Endothelial cell of umbilical vein (primary cell): Measurements from ENCODE around the gene SIM2. TPM values are rescaled to one million over a fixed set of nuclear protein-coding genes. Genes with fewer than 3 reads are reported as not detected.

Source experiments
- BruUV-seq: library from RNA; stranded (reverse); fragments of 400-500 nt; replicated peaks from 2 replicates; lab custom pipeline; 2021; lab: Mats Ljungman, UMichigan
- CTCF ChIA-PET: fragments of 300-600, 350-600 bp; sonication (Branson Sonifier 250); formaldehyde crosslinking; loops from one replicate; lab custom pipeline; 2021; ENCODE audit warnings: antibody characterized with exemption, inconsistent platforms; lab: Charles Lee
- POLR2A ChIA-PET: fragments of 300-600, 350-600 bp; sonication (Branson Sonifier 250); formaldehyde crosslinking; loops from one replicate; lab custom pipeline; 2021; ENCODE audit warnings: antibody characterized with exemption, inconsistent platforms; lab: Charles Lee
- DNase-seq: peaks from one replicate; pipeline ENCODE4 v3.0.0-alpha.2; 2011; ENCODE audit warnings: low read depth, low spot score
- FAIRE-seq: peaks from 2 replicates; lab custom pipeline; 2011; peaks lifted over from hg19 to GRCh38; lab: Jason Lieb, UNC
- H2AFZ ChIP-seq: 2 replicates; pipeline ENCODE4 v1.6.0; 2012; ENCODE audit warnings: low read depth, low read length, control low read depth, inconsistent platforms
- H3K27ac ChIP-seq: 2 replicates; pipeline ENCODE4 v1.5.1; 2011; ENCODE audit warnings: low read depth, mild to moderate bottlenecking, control low read depth, low read length, moderate library complexity; ENCODE audit not compliant: insufficient read depth
- H3K27me3 ChIP-seq, 2 experiments: 2 replicates each; pipeline versions ENCODE4 v1.6.0 to v1.6.1; 2011; ENCODE audit warnings: low read length in 2 of 2, mixed read lengths in 1 of 2; ENCODE audit not compliant: control insufficient read depth in 2 of 2, insufficient read depth in 2 of 2
- H3K36me3 ChIP-seq, 2 experiments: 2 replicates in 1 of 2; 3 replicates in 1 of 2; pipeline ENCODE4 v1.5.1; 2011; ENCODE audit warnings: low read length in 2 of 2, mild to moderate bottlenecking in 1 of 2, moderate library complexity in 1 of 2; ENCODE audit not compliant: control insufficient read depth in 2 of 2, insufficient read depth in 2 of 2; ENCODE audit errors: extremely low read depth in 1 of 2
- H3K4me1 ChIP-seq: 3 replicates; pipeline ENCODE4 v1.5.1; 2011; ENCODE audit warnings: mild to moderate bottlenecking, low read length; ENCODE audit not compliant: control insufficient read depth, insufficient read depth; ENCODE audit errors: extremely low read depth
- H3K4me2 ChIP-seq: 2 replicates; pipeline ENCODE4 v1.6.1; 2011; ENCODE audit warnings: low read length, control low read depth, mixed read lengths; ENCODE audit not compliant: insufficient read depth
- H3K4me3 ChIP-seq, 3 experiments: fragments of 200-600 bp in 1 of 3; sonication (generic), shearing (Covaris generic) in 1 of 3; replicated peaks in 1 of 3; 2 replicates each; pipeline ENCODE4 v1.5.1; 2011 to 2016; ENCODE audit warnings: control low read depth in 3 of 3, low read length in 3 of 3, mild to moderate bottlenecking in 2 of 3, inconsistent platforms in 1 of 3, low read depth in 1 of 3, moderate library complexity in 1 of 3; ENCODE audit not compliant: insufficient read depth in 1 of 3
- H3K79me2 ChIP-seq: 2 replicates; pipeline ENCODE4 v1.6.0; 2012; ENCODE audit warnings: low read length, inconsistent platforms; ENCODE audit not compliant: control insufficient read depth, insufficient read depth
- H3K9ac ChIP-seq: replicated peaks from 2 replicates; pipeline ENCODE3; 2011; ENCODE audit warnings: low read length, control low read depth; ENCODE audit not compliant: insufficient read depth; ENCODE audit errors: extremely low read depth
- H3K9me1 ChIP-seq: replicated peaks from 3 replicates; pipeline ENCODE4 v1.6.0; 2011; ENCODE audit warnings: mild to moderate bottlenecking, low read length; ENCODE audit not compliant: control insufficient read depth, insufficient read depth; ENCODE audit errors: extremely low read depth
- H3K9me3 ChIP-seq: replicated peaks from 2 replicates; pipeline ENCODE4 v1.5.1; 2012; ENCODE audit warnings: low read length, inconsistent platforms; ENCODE audit not compliant: control insufficient read depth, insufficient read depth
- H4K20me1 ChIP-seq: replicated peaks from 2 replicates; pipeline ENCODE3; 2011; ENCODE audit warnings: mild to moderate bottlenecking, low read length; ENCODE audit not compliant: control insufficient read depth, insufficient read depth; ENCODE audit errors: extremely low read depth
- EZH2 ChIP-seq: IDR thresholded peaks from 2 replicates; pipeline ENCODE4 v1.6.1; 2012; ENCODE audit warnings: borderline replicate concordance, low read depth, mild to moderate bottlenecking, moderate library complexity, low read length, inconsistent platforms; ENCODE audit not compliant: severe bottlenecking
- FOS ChIP-seq: IDR thresholded peaks from 2 replicates; pipeline ENCODE4 v1.6.1; 2011; ENCODE audit warnings: mild to moderate bottlenecking, low read length, moderate library complexity, borderline replicate concordance; ENCODE audit not compliant: insufficient read depth
- GATA2 ChIP-seq: IDR thresholded peaks from 2 replicates; pipeline ENCODE4 v1.7.0; 2011; ENCODE audit warnings: low read depth, mild to moderate bottlenecking, moderate library complexity, mixed read lengths, low read length; ENCODE audit not compliant: insufficient read length, insufficient read depth
- JUN ChIP-seq: IDR thresholded peaks from 2 replicates; pipeline ENCODE4 v1.6.1; 2011; ENCODE audit warnings: borderline replicate concordance, low read depth; ENCODE audit not compliant: insufficient read length, insufficient read depth
- MYC ChIP-seq: IDR thresholded peaks from one replicate; pipeline ENCODE4 v1.6.1; 2011; ENCODE audit warnings: mild to moderate bottlenecking, low read depth, low read length
- POLR2A ChIP-seq: IDR thresholded peaks from 2 replicates; pipeline ENCODE4 v1.6.1; 2012; ENCODE audit warnings: low read depth, mild to moderate bottlenecking, control low read depth, low read length
- POLR2AphosphoS5 ChIP-seq: IDR thresholded peaks from 2 replicates; pipeline ENCODE4 v1.6.1; 2012; ENCODE audit warnings: low read depth, mild to moderate bottlenecking, control low read depth, low read length, moderate library complexity; ENCODE audit not compliant: insufficient read depth
- dilution Hi-C: fragments of 300-500 bp; cut with MboI; formaldehyde crosslinking; loops from one replicate; pipeline ENCODE4 v1.15.0; 2019; ENCODE audit warnings: low sequenced_read_pairs; ENCODE audit not compliant: extremely low pct_ligation_motif_present
- intact Hi-C: fragments of 100-400 bp; cut with micrococcal nuclease; formaldehyde crosslinking; loops from one replicate; pipeline ENCODE4 v1.10.0; 2022
- polyA plus RNA-seq, 4 experiments: library from polyadenylated mRNA; depleted of rRNA in 3 of 4; stranded (reverse) in 3 of 4; unstranded in 1 of 4; fragments of >200 nt; gene quantifications; 2 replicates each; pipeline versions ENCODE4 v1.2.1 to v1.2.3, GENCODE V29; 2011 to 2012; ENCODE audit warnings: missing spikeins in 1 of 4
- total RNA-seq: library from RNA; stranded (reverse); gene quantifications from 2 replicates; pipeline ENCODE4 v1.2.3, GENCODE V29; 2021
- TF ChIP-seq, protein P1 (sequence below): IDR thresholded peaks from 2 replicates; pipeline ENCODE4 v1.6.1; 2011; ENCODE audit not compliant: insufficient read depth, insufficient read length
- TF ChIP-seq, protein P2 (sequence below), 2 donors: IDR thresholded peaks; 1 replicate in 1 of 2; 2 replicates in 1 of 2; pipeline ENCODE4 v1.5.1; 2011; ENCODE audit warnings: low read length in 2 of 2, mild to moderate bottlenecking in 2 of 2, moderate library complexity in 2 of 2, control low read depth in 1 of 2, inconsistent platforms in 1 of 2, low read depth in 1 of 2; ENCODE audit not compliant: insufficient read depth in 1 of 2; ENCODE audit errors: extremely low read depth in 1 of 2

SIM2 gene
- total and polyA plus RNA-seq, 2 donors (not counting 3 experiments of a cell fraction or from before 2014, with no cell fraction given): not detected

GRCh38 chr21:36694593-36695282, 4.2 kb upstream of the SIM2 start:
- Histone ChIP-seq H3K4me2 (no peak overlapping the region), H2AFZ (no peak overlapping the region), H3K9me3 (no peaks in the 10 kb centered on the region), H3K4me3 (no peak overlapping the region), H3K27ac (no peak overlapping the region), H3K9me1 (no peaks in the 10 kb centered on the region), H3K4me1 (peaks cover 19% of the 10 kb centered on the region), H3K79me2 (no peaks in the 10 kb centered on the region), H3K9ac (no peak overlapping the region), H4K20me1 (no peaks in the 10 kb centered on the region), H3K27me3 (peaks cover 84 to 98% of the 10 kb centered on the region in 2 experiments), H3K36me3 (no peaks in the 10 kb centered on the region)
- FAIRE-seq (no peak), DNase-seq (no peak)
- TF ChIP-seq POLR2A: no peak
- TF ChIP-seq, protein P1, sequence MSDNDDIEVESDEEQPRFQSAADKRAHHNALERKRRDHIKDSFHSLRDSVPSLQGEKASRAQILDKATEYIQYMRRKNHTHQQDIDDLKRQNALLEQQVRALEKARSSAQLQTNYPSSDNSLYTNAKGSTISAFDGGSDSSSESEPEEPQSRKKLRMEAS: no peak
- no peak for TF ChIP-seq GATA2
- TF ChIP-seq, protein P2, sequence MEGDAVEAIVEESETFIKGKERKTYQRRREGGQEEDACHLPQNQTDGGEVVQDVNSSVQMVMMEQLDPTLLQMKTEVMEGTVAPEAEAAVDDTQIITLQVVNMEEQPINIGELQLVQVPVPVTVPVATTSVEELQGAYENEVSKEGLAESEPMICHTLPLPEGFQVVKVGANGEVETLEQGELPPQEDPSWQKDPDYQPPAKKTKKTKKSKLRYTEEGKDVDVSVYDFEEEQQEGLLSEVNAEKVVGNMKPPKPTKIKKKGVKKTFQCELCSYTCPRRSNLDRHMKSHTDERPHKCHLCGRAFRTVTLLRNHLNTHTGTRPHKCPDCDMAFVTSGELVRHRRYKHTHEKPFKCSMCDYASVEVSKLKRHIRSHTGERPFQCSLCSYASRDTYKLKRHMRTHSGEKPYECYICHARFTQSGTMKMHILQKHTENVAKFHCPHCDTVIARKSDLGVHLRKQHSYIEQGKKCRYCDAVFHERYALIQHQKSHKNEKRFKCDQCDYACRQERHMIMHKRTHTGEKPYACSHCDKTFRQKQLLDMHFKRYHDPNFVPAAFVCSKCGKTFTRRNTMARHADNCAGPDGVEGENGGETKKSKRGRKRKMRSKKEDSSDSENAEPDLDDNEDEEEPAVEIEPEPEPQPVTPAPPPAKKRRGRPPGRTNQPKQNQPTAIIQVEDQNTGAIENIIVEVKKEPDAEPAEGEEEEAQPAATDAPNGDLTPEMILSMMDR (IDR thresholded peaks at IDR 0.05; ENCODE audit: extremely low read depth in 1 of 2, insufficient read depth in 1 of 2, low read depth in 1 of 2, low read length in 2 of 2): no peak
- TF ChIP-seq JUN: no peak
- TF ChIP-seq MYC: no peak
- no peak for TF ChIP-seq EZH2
- TF ChIP-seq POLR2AphosphoS5: no peak
- TF ChIP-seq FOS: no peak
- intact Hi-C loops (loop anchor here (2.0 to 5.0 kb wide), 4 partner anchors 16 to 233 kb away; no protein-coding TSS in a partner anchor), dilution Hi-C loops (no loop called here)
- BruUV-seq: no TSS peak
- CTCF ChIA-PET: interaction anchor here (0.9 kb wide), 1 partner anchor 64 kb away, joined by 3 read pairs; no protein-coding TSS in a partner anchor
- POLR2A ChIA-PET: no interaction called here
